Measurements from ENCODE around the gene TMOD1.
"Not testable (repeated sequence)": the region's sequence is repeated elsewhere in the genome, so short reads cannot be mapped to it uniquely, and the experiment has no call there.

The TMOD1 gene

GRCh38 chr9:97571664-97572063 is 70.2 kb downstream of the TMOD1 start:
- no peak for DNase-seq

DNA sequence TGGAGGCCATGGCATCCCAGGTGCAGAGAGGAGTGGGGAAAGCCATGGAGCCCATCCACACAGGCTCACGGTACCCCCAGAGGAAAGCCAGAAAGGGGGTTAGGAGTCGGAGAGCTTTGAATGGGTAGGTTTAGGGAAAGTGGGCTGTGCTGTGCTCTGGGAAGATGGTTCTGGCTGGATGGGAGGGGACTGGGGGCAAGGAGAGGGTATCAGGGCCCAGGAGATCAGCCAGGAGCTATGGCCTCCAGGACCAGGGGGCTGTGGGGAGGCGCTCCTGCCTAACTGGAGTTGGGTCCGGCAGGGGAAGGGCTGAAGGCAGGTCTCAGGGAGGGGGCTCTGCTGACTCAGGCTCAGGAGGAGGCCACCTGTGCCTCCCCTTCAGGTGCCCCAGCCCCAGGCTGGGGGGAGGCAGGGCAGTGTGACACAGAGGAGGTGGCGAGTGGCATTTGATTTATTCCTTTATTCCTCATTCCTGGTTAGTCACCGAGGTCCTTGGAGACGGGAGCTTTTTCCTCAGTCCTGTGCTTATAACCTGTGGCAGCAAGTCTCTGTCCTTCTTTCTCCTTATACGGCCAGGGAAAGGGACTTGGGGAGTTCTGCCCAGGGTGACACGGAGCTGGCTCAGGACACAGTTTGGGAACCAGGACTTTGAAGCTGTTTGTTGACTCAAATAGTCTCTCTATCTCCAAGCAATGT is 70.9 kb downstream of the TMOD1 start:
- no peak for DNase-seq

- no peak for DNase-seq
Observed at GRCh38 chr9:97572892-97573365, 71.5 kb downstream of the TMOD1 start.

DNA sequence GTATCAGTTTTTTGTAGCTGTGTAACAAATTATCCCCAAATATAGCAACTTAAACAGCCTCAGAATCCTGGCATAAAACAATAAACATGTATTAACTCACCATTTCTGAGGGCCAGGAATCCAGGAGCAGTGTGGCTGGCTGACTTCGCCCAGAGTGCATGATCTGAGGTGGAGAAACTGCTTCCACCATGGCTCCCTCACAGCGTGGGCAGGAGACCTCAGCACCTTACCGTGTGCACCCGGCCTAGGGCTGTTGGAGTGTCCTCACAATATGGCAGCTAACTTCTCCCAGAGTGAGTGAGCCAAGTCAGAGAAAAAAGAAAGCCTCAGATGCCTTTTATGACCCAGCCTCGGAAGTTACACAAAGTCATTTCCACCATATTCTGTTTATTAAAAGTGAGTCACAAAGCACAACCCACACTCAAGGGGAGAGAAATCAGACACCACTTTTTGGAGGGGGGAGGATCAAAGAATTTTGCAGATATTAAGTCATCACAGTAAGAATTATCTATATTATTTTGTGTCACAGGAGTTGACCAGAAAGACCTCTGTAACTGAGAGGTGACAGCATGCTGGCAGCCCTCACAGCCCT is 72.1 kb downstream of the TMOD1 start:
- no peak for DNase-seq

DNA sequence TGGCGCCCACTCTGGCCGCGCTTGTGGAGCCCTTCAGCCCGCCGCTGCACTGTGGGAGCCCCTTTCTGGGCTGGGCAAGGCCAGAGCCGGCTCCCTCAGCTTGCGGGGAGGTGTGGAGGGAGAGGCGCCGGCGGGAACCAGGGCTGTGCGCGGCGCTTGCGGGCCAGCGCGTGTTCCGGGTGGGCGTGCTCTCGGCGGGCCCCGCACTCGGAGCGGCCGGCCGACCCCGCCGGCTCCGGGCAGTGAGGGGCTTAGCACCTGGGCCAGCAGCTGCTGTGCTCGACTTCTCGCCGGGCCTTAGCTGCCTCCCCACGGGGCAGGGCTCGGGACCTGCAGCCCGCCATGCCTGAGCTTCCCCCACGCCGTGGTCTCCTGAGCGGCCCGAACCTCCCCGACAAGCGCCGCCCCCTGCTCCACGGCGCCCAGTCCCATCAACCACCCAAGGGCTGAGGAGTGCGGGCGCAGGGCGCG is 72.7 kb downstream of the TMOD1 start:
- not testable (repeated sequence) for DNase-seq

DNA sequence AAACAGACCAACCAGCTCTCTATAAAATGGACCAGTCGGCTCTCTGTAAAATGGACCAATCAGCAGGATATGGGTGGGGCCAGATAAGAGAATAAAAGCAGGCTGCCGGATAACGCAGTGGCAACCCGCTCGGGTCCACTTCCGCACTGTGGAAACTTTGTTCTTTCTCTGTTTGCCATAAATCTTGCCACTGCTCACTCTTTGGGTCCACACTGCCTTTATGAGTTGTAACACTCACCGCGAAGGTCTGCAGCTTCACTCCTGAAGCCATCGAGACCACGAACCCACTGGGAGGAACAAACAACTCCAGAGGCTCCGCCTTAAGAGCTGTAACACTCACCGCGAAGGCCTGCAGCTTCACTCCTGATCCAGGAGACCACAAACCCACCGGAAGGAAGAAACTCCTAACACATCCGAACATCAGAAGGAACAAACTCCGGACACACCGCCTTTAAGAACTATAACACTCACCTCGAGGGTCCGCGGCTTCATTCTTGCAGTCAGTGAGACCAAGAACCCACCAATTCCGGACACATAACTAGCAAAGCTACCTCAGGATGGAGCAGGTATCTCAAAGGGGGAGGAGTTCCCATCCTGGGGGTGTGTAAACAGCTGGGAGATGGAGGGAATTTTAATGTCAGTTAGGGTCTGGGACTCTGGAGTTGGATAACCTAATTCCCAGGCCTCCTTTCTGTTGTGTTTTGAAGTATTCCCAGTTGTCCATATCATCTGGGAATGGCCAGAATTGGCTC is 73.6 kb downstream of the TMOD1 start:
- peak; percentile 15 to 20 for DNase-seq

DNA sequence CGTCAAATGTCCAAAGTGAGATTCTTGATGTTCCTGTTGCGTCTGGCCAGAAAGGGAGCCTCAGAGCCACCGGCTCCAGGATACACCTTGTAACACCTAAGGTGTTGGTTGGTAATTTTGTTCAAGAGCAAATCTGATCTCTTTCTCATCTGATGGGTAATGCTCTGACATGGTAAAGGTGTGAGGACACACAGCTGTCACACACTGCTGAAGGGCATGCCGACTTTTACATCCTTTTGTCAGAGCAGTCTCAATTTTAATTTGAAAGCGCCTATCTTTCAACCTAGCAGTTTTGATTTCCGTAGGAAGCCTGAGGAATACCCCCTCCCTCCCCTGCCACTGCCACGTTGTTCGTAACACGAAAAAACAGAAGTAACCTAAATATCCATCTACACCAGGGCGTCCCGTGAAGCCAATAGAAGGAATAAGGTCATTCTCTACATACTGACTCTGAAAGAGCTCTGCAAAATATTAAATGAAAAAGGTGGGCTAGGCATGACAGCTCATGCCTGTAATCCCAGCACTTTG is 74.3 kb downstream of the TMOD1 start:
- DNase-seq: no peak

DNA sequence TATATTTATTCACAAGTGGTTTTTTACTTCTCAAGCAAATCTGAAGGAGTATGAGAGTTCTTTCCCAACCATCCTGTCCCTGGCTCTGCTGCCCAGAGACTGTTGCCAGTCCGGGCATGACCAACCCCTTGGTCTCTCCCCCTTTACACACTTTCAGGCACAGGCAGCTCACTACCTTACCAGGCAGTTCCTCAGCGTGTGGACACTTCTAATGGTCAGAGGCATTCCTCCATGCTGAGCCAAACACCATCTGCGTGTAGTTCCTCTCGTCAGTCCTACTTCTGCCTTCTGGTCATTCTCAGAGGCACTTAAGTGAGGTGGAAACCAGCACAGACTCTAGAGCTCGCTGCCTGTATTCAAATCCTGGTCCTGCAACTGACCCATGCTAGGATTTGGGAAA is 75.6 kb downstream of the TMOD1 start:
- DNase-seq: no peak

GRCh38 chr9:97578846-97579245 is 77.4 kb downstream of the TMOD1 start:
- DNase-seq: no peak

- no peak for DNase-seq
Observed at GRCh38 chr9:97579914-97580313, 78.4 kb downstream of the TMOD1 start.

DNA sequence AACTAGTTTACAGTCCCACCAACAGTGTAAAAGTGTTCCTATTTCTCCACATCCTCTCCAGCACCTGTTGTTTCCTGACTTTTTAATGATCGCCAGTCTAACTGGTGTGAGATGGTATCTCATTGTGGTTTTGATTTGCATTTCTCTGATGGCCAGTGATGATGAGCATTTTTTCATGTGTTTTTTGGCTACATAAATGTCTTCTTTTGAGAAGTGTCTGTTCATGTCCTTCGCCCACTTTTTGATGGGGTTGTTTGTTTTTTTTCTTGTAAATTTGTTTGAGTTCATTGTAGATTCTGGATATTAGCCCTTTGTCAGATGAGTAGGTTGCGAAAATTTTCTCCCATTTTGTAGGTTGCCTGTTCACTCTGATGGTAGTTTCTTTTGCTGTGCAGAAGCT is 80.1 kb downstream of the TMOD1 start:
- not testable (repeated sequence) for DNase-seq

DNA sequence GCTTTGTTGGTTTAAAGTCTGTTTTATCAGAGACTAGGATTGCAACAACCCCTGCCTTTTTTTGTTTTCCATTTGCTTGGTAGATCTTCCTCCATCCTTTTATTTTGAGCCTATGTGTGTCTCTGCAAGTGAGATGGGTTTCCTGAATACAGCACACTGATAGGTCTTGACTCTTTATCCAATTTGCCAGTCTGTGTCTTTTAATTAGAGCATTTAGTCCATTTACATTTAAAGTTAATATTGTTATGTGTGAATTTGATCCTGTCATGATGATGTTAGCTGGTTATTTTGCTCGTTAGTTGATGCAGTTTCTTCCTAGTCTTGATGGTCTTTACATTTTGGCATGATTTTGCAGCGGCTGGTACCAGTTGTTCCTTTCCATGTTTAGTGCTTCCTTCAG is 83.3 kb downstream of the TMOD1 start:
- DNase-seq: not testable (repeated sequence)

DNA sequence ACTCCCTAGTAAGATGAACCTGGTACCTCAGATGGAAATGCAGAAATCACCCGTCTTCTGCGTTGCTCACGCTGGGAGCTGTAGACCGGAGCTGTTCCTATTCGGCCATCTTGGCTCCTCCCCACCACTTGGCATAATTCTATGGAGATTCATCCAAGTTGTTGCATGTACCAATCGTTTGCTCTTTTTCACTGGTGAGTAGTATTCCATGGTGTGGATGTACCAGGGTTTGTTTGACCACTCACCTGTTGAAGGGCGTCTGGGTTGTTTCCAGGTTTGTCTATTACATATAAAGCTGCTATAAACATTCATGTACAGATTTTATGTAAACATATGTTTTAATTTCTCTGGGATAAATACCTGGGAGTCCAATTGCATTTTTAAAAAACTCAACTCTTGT is 85.4 kb downstream of the TMOD1 start:
- not testable (repeated sequence) for DNase-seq

DNA sequence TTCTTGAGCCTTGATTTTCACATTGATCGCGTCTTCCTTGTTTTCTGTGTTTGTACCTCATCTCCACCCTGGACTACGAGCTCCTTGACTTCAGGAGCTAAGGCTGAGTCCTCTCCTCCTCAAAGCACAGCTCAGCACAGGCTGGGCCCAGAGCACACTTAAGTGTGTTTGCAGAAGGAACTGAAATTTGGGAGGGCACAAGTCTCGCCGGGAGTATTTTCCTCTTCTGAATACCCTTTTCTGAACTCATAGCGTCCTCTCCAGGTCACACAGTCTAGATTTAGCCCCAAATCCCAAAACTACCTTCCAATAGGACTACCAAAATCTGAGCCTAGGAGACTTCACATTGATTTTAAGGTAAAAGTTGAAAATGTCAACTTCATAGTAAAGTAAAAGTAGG is 90.1 kb downstream of the TMOD1 start:
- no peak for DNase-seq

GRCh38 chr9:97592126-97592525 is 90.7 kb downstream of the TMOD1 start:
- no peak for DNase-seq

DNA sequence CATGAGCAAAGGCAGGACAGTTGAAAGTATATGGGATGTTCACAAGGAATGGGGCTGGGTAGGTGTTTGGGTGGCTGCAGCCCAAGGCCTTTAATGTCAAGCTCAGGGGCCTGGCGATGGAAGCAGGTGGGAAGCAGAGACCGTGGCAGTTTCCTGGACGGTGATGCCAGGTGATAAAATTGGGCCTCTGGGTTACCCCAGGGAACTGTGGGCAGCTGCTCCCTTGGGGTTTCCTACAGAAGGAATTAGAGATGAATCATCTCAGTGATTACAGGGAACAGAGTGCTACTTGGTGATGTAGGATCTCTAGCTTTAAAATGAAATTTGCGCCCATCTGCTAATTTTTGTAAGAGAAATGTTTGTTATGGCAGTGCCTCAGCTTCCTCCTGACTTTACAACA is 92.5 kb downstream of the TMOD1 start:
- DNase-seq: no peak

GRCh38 chr9:97594381-97594921 is 93.0 kb downstream of the TMOD1 start:
- DNase-seq: no peak

- no peak for DNase-seq
Observed at GRCh38 chr9:97596906-97597305, 95.4 kb downstream of the TMOD1 start.

GRCh38 chr9:97598461-97599288 is 97.2 kb downstream of the TMOD1 start:
- peak; percentile 63 to 73 for DNase-seq

DNA sequence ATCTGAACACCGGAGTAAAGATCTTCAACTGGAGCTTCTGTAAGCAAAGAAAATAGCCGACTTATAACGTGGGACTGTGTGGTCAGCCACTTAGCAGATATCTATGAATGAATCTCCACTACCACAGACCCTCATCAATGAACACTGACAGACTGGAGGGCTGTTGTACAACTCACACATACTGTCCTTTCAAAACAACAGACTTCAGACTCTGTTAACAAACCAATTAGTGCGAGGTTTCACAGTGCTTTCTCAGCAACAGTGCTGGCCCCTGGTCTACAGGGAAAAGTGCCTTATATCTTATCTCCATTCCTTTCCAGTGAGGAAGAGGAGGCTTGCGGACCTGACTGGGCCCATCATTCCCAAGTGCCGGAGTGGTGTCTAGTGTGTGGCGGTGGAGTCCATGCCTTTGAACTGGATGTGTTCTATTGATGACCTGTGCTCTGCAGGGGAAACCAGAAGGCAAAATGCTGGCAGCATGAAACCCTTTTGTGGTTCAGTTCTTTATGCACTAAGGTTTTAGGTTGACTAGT is 97.9 kb downstream of the TMOD1 start:
- no peak for DNase-seq

DNA sequence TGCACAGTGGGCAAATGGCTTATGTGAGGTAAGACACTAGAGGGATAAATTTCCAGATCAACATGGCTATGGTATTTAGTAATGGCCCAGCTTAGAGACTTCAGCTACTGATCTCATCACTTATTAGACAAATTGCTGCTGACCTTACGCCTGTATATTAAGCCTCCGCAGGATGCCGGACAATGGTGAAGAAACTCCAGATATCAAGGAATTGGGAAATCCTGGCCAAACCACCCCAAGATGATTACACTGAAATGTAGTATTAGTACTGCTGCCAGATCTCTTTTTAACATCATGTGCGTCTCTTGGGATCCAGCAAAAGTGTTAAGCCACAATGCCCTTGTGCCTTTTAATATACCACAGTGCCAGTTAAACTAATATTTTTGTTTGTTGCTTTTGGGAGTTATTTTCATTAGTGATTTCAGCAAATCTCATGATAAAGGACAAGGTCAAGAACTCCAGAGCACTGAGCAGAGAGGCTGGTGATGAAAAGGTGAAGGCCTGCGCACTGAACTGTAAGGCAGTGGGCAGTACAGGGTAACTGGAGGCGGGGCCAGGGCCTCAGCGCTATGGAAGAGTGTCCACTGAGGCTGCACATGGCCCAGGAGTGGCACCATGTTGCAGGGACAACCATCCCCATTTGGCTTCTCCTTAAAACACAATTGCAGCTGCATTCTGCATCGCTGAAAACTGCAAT is 99.2 kb downstream of the TMOD1 start:
- no peak for DNase-seq
